Subcutaneous abdominal adipose tissue (tissue), 5 donors: ENCODE data around the gene GMPR.

Source experiments
- H3K27ac ChIP-seq: one replicate; pipeline ENCODE4 v1.7.0; 2013; ENCODE audit warnings: low read depth, mild to moderate bottlenecking, inconsistent platforms, low read length, moderate library complexity
- H3K27me3 ChIP-seq, 5 donors: one replicate each; pipeline ENCODE4 v1.7.0; 2013; ENCODE audit warnings: low read length in 5 of 5, inconsistent platforms in 1 of 5; ENCODE audit not compliant: control insufficient read depth in 5 of 5, insufficient read depth in 4 of 5
- H3K36me3 ChIP-seq, 5 donors: one replicate each; pipeline ENCODE4 v1.7.0; 2013; ENCODE audit warnings: low read length in 5 of 5; ENCODE audit not compliant: control insufficient read depth in 5 of 5, insufficient read depth in 5 of 5
- H3K4me1 ChIP-seq, 5 donors: one replicate each; pipeline ENCODE4 v1.7.0; 2013; ENCODE audit warnings: low read length in 5 of 5, mild to moderate bottlenecking in 3 of 5, moderate library complexity in 1 of 5; ENCODE audit not compliant: control insufficient read depth in 5 of 5, insufficient read depth in 5 of 5
- H3K4me3 ChIP-seq, 5 donors: one replicate each; pipeline ENCODE4 v1.7.0; 2013; ENCODE audit warnings: low read length in 5 of 5, low read depth in 1 of 5
- H3K9ac ChIP-seq, 5 donors: one replicate each; pipeline ENCODE4 v1.7.0; 2013; ENCODE audit warnings: low read length in 5 of 5, mild to moderate bottlenecking in 4 of 5, moderate library complexity in 3 of 5
- H3K9me3 ChIP-seq, 5 donors: one replicate each; pipeline ENCODE4 v1.7.0; 2013; ENCODE audit warnings: low read length in 5 of 5; ENCODE audit not compliant: control insufficient read depth in 5 of 5
- donor health status: healthy.
- donor health status: healthy.
- donor health status: healthy.
- donor health status: healthy.
- donor health status: healthy.

The GMPR gene

GRCh38 chr6:16294371-16294770 lies 56.0 kb downstream of the GMPR start:
- Histone ChIP-seq H3K9ac (no peak overlapping the region), H3K4me1 (no peaks in the 10 kb centered on the region), H3K27me3 (no peaks in the 10 kb centered on the region), H3K27ac (no peak overlapping the region), H3K36me3 (peaks cover 0 to 6% (median 0%) of the 10 kb centered on the region in 5 donors), H3K4me3 (no peak overlapping the region), H3K9me3 (no peaks in the 10 kb centered on the region)

GRCh38 chr6:16295060-16295459 lies 56.7 kb downstream of the GMPR start:
- peaks cover 0 to 6% (median 0%) of the 10 kb centered on the region in 5 donors for H3K36me3 ChIP-seq
- H3K4me3 ChIP-seq, result no peak overlapping the region
- no peak overlapping the region for H3K27ac ChIP-seq
- H3K4me1 ChIP-seq, result no peaks in the 10 kb centered on the region
- H3K9ac ChIP-seq, result no peak overlapping the region
- H3K27me3 ChIP-seq, result no peaks in the 10 kb centered on the region
- no peaks in the 10 kb centered on the region for H3K9me3 ChIP-seq

GRCh38 chr6:16295471-16295870 lies 57.1 kb downstream of the GMPR start:
- Histone ChIP-seq H3K9ac (no peak overlapping the region), H3K36me3 (peaks cover 0 to 6% (median 0%) of the 10 kb centered on the region in 5 donors), H3K4me3 (no peak overlapping the region), H3K27me3 (no peaks in the 10 kb centered on the region), H3K4me1 (no peaks in the 10 kb centered on the region), H3K27ac (no peak overlapping the region), H3K9me3 (no peaks in the 10 kb centered on the region)

GRCh38 chr6:16296061-16296670 lies 57.8 kb downstream of the GMPR start:
- H3K27me3 ChIP-seq, result no peaks in the 10 kb centered on the region
- peaks cover 0 to 6% (median 0%) of the 10 kb centered on the region in 5 donors for H3K36me3 ChIP-seq
- H3K4me1 ChIP-seq, result no peaks in the 10 kb centered on the region
- H3K9ac ChIP-seq, result no peak overlapping the region
- H3K9me3 ChIP-seq, result no peaks in the 10 kb centered on the region
- no peak overlapping the region for H3K4me3 ChIP-seq
- H3K27ac ChIP-seq, result no peak overlapping the region

- Histone ChIP-seq H3K4me1 (peaks cover 0 to 15% (median 0%) of the 10 kb centered on the region in 5 donors), H3K9ac (no peak overlapping the region), H3K4me3 (no peak overlapping the region), H3K27ac (no peak overlapping the region), H3K27me3 (no peaks in the 10 kb centered on the region), H3K9me3 (no peaks in the 10 kb centered on the region), H3K36me3 (peaks cover 0 to 16% (median 4%) of the 10 kb centered on the region in 5 donors)
Observed at GRCh38 chr6:16299861-16300260, 61.5 kb downstream of the GMPR start.

GRCh38 chr6:16301511-16301910 lies 63.1 kb downstream of the GMPR start:
- peaks cover 0 to 15% (median 0%) of the 10 kb centered on the region in 5 donors for H3K4me1 ChIP-seq
- peaks cover 7 to 26% (median 10%) of the 10 kb centered on the region in 5 donors for H3K36me3 ChIP-seq
- no peak overlapping the region for H3K4me3 ChIP-seq
- no peak overlapping the region for H3K9ac ChIP-seq
- no peaks in the 10 kb centered on the region for H3K27me3 ChIP-seq
- no peaks in the 10 kb centered on the region for H3K9me3 ChIP-seq
- H3K27ac ChIP-seq, result no peak overlapping the region

GRCh38 chr6:16302721-16303552 lies 64.5 kb downstream of the GMPR start:
- Histone ChIP-seq H3K36me3 (peaks cover 7 to 28% (median 10%) of the 10 kb centered on the region in 5 donors), H3K4me3 (no peak overlapping the region), H3K9me3 (no peaks in the 10 kb centered on the region), H3K4me1 (peaks cover 0 to 15% (median 0%) of the 10 kb centered on the region in 5 donors), H3K27me3 (no peaks in the 10 kb centered on the region), H3K27ac (no peak overlapping the region), H3K9ac (no peak overlapping the region)

GRCh38 chr6:16305246-16305725 lies 66.9 kb downstream of the GMPR start:
- peaks cover 0 to 15% (median 0%) of the 10 kb centered on the region in 5 donors for H3K4me1 ChIP-seq
- H3K36me3 ChIP-seq, result peaks cover 7 to 24% (median 10%) of the 10 kb centered on the region in 5 donors
- H3K27ac ChIP-seq, result no peak overlapping the region
- H3K9me3 ChIP-seq, result no peaks in the 10 kb centered on the region
- no peak overlapping the region for H3K9ac ChIP-seq
- no peak overlapping the region for H3K4me3 ChIP-seq
- no peaks in the 10 kb centered on the region for H3K27me3 ChIP-seq

- Histone ChIP-seq H3K27ac (no peak overlapping the region), H3K9ac (no peak overlapping the region), H3K4me3 (no peak overlapping the region), H3K9me3 (no peaks in the 10 kb centered on the region), H3K27me3 (no peaks in the 10 kb centered on the region), H3K4me1 (peaks cover 0 to 15% (median 0%) of the 10 kb centered on the region in 5 donors), H3K36me3 (peaks cover 7 to 24% (median 10%) of the 10 kb centered on the region in 5 donors)
Observed at GRCh38 chr6:16305788-16306187, 67.4 kb downstream of the GMPR start.

- Histone ChIP-seq H3K27me3 (no peaks in the 10 kb centered on the region), H3K27ac (no peak overlapping the region), H3K9me3 (no peaks in the 10 kb centered on the region), H3K9ac (no peak overlapping the region), H3K4me3 (no peak overlapping the region), H3K36me3 (peaks cover 7 to 24% (median 10%) of the 10 kb centered on the region in 5 donors), H3K4me1 (peaks cover 0 to 15% (median 0%) of the 10 kb centered on the region in 5 donors)
Observed at GRCh38 chr6:16306334-16306733, 67.9 kb downstream of the GMPR start.
